ENCODE data around the gene SEC23IP. TPM values are rescaled to one million over a fixed set of nuclear protein-coding genes. Genes with fewer than 3 reads are reported as not detected.

SEC23IP gene
- total RNA-seq, 2 donors from 2014 or later = 70.5 to 93.6 TPM

DNA sequence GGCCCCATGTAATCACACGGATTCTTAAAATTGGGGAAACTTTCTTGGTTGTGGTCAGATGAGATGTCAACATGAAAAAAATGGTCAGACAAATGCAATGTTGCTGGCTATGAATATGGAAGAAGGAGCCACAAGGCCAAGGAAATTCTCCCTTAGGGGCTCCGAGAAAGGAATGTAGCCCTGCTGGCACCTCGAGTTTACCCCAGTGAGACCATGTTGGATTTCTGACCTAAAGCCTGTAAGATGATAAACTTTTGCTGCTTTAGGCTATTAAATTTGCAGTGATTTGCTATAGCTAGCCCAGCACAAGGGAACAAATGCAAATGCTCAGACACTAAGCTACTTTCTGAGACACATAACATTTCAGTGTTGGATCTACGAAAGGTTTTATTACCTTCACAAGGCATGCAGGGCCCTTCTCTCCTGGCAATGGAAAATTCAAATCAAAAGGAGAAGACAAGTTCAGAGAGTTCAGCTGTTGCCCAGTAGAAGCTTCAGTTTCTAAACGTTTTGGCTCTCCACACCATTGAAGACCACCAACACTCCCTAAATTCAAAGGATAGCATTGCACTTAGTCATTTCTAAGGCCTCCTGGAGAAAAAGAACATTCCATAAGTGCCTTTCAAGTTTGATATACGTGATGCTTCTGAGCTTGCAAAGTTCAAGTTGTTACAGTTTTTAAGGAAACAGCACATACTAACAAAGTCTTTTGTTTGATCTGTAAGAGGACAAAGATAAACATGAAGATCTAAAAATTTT is 43.3 kb upstream of the SEC23IP start:
- Histone ChIP-seq H3K4me3 (ENCODE audit: low read length) (no peak overlapping the region), H3K9me3 (ENCODE audit: control insufficient read depth, low read length) (no peaks in the 10 kb centered on the region), H3K4me1 (ENCODE audit: control insufficient read depth, insufficient read depth, low read length) (no peaks in the 10 kb centered on the region), H3K9ac (ENCODE audit: extremely low read depth, low read length, poor library complexity, severe bottlenecking) (no peak overlapping the region), H3K36me3 (ENCODE audit: control insufficient read depth, insufficient read depth, low read length) (peaks cover 90% of the 10 kb centered on the region), H3K27me3 (ENCODE audit: control insufficient read depth, insufficient read depth, low read length, poor library complexity, severe bottlenecking) (no peaks in the 10 kb centered on the region), H3K27ac (ENCODE audit: low read depth, low read length) (peak overlapping the region; percentile 40)
- Mint-ChIP-seq H3K4me1 (no peaks in the 10 kb centered on the region), H3K4me3 (no peak overlapping the region), H3K9me3 (no peaks in the 10 kb centered on the region), H3K27me3 (ENCODE audit: insufficient read depth) (no peaks in the 10 kb centered on the region), H3K36me3 (ENCODE audit: low read depth) (peaks cover 75% of the 10 kb centered on the region), H3K27ac (peak overlapping the region; percentile 84)
- 71 to 81% methylated on average over 6 of the region's 6 CpGs for WGBS, 2 experiments (ENCODE audit: insufficient coverage in 1 of 2, insufficient read length in 1 of 2)
- DNase-seq = no peak
- TF ChIP-seq, protein P1, sequence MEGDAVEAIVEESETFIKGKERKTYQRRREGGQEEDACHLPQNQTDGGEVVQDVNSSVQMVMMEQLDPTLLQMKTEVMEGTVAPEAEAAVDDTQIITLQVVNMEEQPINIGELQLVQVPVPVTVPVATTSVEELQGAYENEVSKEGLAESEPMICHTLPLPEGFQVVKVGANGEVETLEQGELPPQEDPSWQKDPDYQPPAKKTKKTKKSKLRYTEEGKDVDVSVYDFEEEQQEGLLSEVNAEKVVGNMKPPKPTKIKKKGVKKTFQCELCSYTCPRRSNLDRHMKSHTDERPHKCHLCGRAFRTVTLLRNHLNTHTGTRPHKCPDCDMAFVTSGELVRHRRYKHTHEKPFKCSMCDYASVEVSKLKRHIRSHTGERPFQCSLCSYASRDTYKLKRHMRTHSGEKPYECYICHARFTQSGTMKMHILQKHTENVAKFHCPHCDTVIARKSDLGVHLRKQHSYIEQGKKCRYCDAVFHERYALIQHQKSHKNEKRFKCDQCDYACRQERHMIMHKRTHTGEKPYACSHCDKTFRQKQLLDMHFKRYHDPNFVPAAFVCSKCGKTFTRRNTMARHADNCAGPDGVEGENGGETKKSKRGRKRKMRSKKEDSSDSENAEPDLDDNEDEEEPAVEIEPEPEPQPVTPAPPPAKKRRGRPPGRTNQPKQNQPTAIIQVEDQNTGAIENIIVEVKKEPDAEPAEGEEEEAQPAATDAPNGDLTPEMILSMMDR (conservative IDR thresholded peaks at IDR 0.05) = no peak

DNA sequence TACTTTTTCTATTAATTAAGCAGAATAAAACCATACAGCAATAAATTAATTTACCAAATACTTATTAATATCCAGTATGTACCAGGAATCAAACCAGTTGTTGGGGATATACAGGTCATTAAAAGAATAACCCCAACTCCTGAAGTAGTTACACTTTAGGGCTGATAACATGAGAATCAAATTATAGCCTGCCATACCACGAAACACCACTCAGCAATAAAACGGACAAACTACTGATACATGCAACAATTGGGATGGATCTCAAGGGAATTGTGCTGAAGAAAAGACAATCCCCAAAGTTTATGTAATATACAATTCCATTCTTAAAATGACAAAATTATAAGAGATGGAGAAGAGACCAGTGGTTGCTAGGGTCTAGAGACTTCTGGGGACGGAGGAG is 42.6 kb upstream of the SEC23IP start:
- H3K36me3 Mint-ChIP-seq (ENCODE audit: low read depth) = peaks cover 68% of the 10 kb centered on the region
- no peaks in the 10 kb centered on the region for H3K27me3 ChIP-seq (ENCODE audit: control insufficient read depth, insufficient read depth, low read length, poor library complexity, severe bottlenecking)
- H3K9me3 ChIP-seq (ENCODE audit: control insufficient read depth, low read length) = no peaks in the 10 kb centered on the region
- no peaks in the 10 kb centered on the region for H3K9me3 Mint-ChIP-seq
- H3K4me1 ChIP-seq (ENCODE audit: control insufficient read depth, insufficient read depth, low read length) = no peaks in the 10 kb centered on the region
- H3K36me3 ChIP-seq (ENCODE audit: control insufficient read depth, insufficient read depth, low read length) = peaks cover 83% of the 10 kb centered on the region
- H3K4me1 Mint-ChIP-seq = no peaks in the 10 kb centered on the region
- WGBS, 2 experiments (ENCODE audit: insufficient coverage in 1 of 2, insufficient read length in 1 of 2) = 100% methylated on average over 1 to 3 of the region's 3 CpGs
- peak overlapping the region; percentile 78 for H3K27ac Mint-ChIP-seq
- TF ChIP-seq, protein P1 (conservative IDR thresholded peaks at IDR 0.05) = no peak
- H3K27me3 Mint-ChIP-seq (ENCODE audit: insufficient read depth) = no peaks in the 10 kb centered on the region
- no peak overlapping the region for H3K4me3 ChIP-seq (ENCODE audit: low read length)
- H3K4me3 Mint-ChIP-seq = no peak overlapping the region
- no peak for DNase-seq
- H3K9ac ChIP-seq (ENCODE audit: extremely low read depth, low read length, poor library complexity, severe bottlenecking) = no peak overlapping the region
- H3K27ac ChIP-seq (ENCODE audit: low read depth, low read length) = no peak overlapping the region

DNA sequence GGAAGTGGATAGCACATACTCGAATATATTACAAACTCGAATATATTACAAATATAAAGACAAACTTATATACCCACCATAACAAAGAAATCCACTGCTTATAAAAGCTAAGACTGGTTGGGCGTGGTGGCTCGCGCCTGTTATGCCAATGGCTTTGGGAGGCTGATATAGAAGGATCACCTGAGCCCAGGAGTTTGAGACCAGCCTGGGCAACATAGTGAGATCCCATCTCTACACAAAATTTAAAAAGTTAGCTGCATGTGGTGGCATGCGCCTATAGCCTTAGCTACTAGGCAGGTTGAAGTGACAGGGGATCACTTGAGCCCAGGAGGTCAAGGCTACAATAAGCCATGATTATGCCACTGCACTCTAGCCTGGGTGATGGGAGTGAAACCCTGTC is 40.3 kb upstream of the SEC23IP start:
- peaks cover 83% of the 10 kb centered on the region for H3K36me3 ChIP-seq (ENCODE audit: control insufficient read depth, insufficient read depth, low read length)

More for the DNA sequence above, 40.3 kb upstream of the SEC23IP start:
- 93 to 100% methylated on average over 3 to 6 of the region's 6 CpGs for WGBS, 2 experiments (ENCODE audit: insufficient coverage in 1 of 2, insufficient read length in 1 of 2)
- H3K27ac Mint-ChIP-seq = no peak overlapping the region
- no peaks in the 10 kb centered on the region for H3K27me3 Mint-ChIP-seq (ENCODE audit: insufficient read depth)
- H3K4me3 Mint-ChIP-seq = no peak overlapping the region
- no peak for DNase-seq
- no peaks in the 10 kb centered on the region for H3K9me3 Mint-ChIP-seq
- H3K9me3 ChIP-seq (ENCODE audit: control insufficient read depth, low read length) = no peaks in the 10 kb centered on the region
- H3K9ac ChIP-seq (ENCODE audit: extremely low read depth, low read length, poor library complexity, severe bottlenecking) = no peak overlapping the region
- H3K27ac ChIP-seq (ENCODE audit: low read depth, low read length) = no peak overlapping the region
- H3K36me3 Mint-ChIP-seq (ENCODE audit: low read depth) = peaks cover 70% of the 10 kb centered on the region
- H3K4me1 Mint-ChIP-seq = no peaks in the 10 kb centered on the region
- no peak overlapping the region for H3K4me3 ChIP-seq (ENCODE audit: low read length)
- H3K27me3 ChIP-seq (ENCODE audit: control insufficient read depth, insufficient read depth, low read length, poor library complexity, severe bottlenecking) = no peaks in the 10 kb centered on the region
- no peaks in the 10 kb centered on the region for H3K4me1 ChIP-seq (ENCODE audit: control insufficient read depth, insufficient read depth, low read length)
- TF ChIP-seq, protein P1 (conservative IDR thresholded peaks at IDR 0.05) = no peak
